Smooth muscle cell of the brain vasculature (primary cell): Measurements from ENCODE around the gene TK2.
"Not testable (repeated sequence)": the region's sequence is repeated elsewhere in the genome, so short reads cannot be mapped to it uniquely, and the experiment has no call there.

ENCODE experiments used
- DNase-seq: peaks from one replicate; pipeline ENCODE4 v3.0.0-alpha.2; 2012; ENCODE audit warnings: low read depth, low spot score

TK2 gene

DNA sequence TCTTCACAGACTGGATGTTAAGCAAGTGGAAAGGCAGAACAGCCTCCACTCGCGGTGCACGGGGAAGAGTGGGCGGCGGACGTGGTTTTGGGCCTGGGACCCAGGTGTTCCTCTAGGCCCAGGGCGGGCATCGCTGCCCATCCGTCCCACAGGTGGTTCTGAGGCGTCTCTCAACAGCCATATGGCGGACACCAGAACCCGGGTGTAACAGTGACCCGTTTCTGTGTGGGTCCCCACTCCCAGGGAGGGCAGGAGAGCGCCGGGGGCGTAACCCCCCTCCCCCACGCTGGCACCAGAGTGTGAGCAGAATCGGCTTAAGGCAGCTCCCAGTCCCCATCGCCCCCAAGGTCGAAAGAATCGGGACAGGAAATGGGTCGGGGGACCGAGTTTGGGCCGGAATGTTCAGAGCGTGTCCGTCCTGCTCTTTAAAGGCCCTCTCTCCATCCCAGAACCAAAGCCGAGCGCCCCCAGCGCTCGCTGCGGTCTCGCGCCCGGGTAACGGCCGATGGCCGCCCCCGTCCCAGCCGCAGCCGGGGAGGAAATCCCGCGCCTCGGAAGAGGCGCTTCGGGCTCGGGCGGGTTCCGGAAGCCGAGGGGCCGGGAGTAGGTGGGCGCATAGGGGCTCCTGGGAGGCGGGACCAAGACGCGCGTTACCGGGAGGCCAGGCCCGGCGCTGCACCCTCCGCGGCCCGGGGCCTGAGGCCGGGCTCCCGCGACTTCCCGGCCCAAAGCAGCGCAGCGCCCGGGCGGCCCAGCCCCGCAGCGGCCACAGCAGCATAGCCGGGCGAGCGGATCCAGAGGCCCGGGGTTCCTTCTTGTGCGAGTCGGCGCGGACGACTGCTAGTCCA is at the start of gene TK2:
TSS of gene TK2 (minus strand) at position 839 of the 848 bp plus-strand sequence. CDS start at position 778, 61 bp downstream.
- DNase-seq: no peak

DNA sequence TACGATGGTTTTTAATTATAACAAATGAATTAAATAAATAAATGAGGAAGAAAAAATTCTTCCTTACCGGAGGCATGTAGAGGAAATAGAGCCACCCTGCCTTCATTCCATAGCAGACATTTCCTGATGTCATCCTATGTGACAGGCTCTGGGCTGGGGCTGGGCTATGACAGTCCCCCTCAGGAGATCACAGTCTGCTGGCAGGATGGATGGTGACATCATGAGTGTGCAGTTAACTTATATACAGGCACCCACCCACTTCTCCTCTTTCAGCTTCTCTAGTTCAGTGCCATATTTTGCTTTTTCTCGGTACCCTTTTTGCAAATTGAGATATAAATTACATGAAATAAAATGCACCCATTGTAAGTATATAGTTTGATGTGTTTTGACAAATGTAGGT is 48.2 kb upstream of the TK2 start:
- no peak for DNase-seq

DNA sequence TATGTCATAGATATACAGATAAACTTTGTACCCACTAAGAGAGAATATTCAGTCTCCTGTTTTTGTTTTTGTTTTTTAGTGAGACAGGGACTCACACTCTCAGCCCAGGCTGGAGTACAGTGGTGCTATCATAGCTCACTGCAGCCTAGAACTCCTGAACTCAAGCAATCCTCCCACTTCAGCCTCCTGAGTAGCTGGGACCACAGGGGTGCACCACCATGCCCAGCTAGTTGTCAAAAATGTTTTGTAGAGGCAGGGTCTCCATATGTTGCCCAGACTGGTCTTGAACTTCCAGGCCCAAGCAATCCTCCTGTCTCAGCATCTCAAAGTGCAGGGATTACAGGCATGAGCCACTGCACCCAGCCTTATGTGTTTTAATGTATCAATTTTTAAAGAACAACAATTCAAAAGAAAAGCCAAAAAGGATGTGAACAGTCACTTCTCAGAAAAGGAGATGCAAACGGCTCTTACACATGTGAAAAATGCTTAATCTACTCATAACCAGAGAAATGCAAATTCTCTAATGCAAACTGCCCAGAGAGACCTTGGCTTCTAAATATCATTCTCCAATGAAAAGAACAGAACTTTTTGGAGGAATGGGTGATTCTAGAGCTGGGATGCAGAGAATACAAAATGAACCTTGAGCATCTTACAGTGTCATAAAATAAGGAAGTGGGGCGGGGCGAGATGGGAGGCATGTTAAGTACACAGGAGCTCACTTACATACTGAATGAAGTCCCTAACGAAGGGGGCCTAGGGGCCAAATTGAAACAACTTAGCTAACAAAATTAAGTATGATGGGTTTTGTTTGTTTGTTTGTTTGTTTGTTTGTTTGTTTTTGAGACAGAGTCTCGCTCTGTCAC is 47.3 kb upstream of the TK2 start:
- no peak for DNase-seq

DNA sequence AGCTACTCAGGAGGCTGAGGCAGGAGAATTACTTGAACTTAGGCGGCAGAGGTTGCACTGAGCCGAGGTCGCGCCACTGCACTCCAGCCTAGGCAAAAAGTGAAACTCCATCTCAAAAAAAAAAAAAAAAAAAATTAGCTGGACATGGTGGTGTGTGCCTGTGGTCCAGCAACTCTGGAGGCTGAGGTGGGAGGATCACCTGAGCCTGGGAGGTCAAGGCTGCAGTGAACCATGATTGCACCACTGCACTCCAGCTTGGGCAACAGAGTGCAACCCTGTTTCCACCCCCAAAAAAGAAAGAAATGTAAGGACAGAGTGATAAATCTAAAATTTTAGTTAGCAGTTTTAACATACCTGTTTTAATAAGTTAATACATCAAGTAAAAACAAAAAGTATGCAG is 46.6 kb upstream of the TK2 start:
- not testable (repeated sequence) for DNase-seq

DNA sequence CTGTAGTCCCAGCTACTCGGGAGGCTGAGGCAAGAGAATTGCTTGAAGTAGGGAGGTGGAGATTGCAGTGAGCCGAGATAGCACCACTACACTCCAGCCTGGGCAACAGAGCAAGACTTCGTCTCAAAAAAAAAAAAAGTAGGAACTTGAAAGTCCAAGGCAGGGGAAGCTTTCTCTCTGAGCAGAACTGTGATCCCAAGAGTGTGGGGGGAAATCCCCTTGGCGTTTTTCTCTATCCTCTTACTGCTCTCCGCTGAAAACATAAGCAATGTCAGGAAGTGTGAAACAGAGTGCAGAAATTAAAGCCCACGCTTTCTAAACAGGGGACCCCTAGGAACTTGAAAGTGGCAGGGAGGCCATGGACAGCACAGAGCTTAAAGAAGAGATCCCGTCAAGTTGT is 44.8 kb upstream of the TK2 start:
- no peak for DNase-seq

DNA sequence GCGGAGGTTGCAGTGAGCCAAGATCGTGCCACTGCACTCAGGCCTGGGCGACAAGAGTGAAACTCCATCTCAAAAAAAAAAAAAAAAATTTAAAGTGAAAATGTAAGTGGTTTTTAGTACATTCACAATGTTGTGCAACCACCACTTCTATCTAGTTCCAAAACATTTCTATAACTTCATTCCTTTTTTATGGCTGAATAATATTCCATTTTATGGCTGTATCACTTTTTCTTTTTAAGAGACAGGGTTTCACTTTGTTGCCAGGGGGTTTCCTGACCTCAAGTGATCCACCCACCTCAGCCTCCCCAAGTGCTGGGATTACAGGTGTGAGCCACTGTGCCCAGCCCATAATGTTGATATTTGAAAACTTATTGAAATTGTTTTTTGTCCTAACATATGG is 42.9 kb upstream of the TK2 start:
- no peak for DNase-seq

DNA sequence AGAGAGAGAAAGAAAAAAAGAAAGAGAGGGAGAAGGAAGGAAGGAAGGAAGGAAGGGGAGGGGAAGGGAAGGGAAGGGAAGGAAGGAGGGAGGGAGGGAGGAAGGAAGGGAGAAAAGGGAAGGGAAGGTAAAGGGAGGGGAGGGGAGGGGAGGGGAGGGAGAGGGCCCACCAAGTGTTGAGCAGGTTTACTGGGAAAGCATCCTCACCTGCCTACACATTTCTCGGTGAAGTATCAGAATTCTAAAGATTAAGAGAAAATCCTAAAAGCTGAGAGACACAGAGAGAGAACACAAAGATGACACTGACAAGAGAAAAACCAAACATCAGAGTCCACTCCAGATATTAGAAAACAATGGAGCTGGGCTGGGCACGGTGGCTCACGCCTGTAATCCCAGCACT is 42.3 kb upstream of the TK2 start:
- DNase-seq: no peak

DNA sequence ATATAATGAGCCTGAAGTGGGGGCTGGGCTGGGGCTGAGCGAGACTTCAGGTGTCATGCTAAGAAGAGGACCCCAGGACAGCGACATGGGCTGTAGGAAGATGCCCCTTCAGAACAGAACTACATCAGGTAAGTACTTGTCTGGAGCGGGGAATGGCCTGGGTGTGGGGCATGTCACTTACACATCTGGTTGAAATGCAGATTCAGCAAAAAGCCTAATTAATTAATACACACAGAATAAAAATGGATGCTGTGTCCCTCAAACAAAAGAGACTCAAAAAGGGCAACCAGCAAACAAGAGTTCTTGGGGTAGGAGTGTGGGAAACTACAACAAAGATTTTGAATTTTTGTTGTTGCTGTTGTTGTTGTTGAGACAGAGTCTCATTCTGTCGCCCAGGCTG is 41.1 kb upstream of the TK2 start:
- no peak for DNase-seq

DNA sequence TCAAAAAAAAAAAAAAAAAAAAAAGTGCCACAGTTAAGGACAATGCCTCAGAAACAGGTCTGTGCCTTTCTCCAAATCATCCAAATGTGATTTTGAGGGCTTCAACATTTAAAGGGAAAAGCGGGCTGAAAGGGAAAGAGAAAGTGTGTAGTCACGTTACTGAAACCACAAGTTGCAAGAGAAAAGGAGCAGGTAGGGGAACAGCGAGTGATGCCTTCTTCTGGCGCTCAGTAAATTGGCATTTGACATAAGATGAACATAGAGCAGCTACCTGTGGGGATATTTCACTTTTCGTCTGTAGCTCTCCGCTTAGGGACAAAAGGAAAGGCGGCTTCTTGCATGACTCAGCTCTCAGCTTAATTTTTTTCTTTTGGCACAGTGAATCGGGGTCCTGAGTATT is 40.4 kb upstream of the TK2 start:
- DNase-seq: no peak

DNA sequence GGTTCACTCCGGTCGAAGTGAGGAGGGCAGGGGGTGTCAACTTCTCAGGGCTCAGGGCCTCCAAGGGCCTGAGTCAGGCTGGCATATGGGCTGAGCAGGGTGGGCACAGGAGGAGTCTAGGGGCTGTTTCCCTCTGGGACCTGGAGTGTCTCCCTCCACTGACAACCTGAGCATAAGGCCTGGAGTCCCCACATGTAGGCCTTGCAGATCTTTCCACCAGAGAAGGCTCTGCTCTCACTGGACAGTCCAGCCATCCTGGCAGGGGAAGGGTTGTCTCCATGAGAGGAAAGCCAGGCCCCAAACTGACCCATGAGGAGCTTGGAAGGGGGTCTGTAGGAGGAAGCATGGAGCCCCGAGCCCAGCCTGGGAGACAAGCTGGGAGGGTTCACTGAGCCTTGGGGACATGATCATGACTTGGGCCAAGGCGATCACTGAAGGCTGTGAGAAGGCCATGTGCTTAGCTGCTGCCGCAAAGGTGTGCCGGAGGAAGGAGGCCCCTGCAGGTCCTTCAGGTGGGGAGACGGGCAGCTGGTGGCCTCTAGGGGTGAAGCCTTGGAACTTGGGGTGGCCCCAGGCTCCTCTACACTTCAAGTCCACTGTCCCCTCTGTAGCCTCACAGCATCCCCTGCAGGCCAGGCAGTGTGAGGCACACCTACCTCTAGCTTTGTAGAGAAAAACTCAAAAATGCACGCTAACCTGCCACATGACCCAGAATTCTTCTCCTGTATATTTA is 39.2 kb upstream of the TK2 start:
- DNase-seq: no peak

DNA sequence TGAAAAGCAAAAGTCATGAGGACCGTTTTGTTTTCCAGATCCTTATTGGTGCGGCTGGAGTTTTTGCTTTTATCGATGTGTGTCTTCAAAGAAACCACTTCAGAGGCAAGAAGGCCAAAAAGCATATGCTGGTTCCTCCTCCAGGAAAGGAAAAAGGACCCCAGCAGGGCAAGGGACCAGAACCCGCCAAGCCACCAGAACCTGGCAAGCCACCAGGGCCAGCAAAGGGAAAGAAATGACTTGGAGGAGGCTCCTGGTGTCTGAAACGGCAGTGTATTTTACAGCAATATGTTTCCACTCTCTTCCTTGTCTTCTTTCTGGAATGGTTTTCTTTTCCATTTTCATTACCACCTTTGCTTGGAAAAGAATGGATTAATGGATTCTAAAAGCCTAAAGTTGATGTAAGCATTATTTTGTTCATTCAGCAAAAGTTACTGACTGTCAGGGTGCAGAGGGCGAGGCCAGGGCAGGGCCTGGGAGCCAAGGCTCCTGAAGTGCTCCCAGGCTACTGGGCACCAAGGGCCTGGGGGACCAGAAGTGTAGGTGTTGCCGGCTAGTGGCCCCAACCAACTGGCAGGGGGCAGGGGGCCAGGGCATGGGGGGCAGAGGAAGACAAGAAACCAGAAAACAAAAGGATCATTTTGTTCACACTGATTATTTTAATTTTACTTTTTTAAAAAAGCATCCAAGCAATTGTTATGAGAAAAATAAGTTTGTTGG is 38.1 kb upstream of the TK2 start:
- DNase-seq: no peak

DNA sequence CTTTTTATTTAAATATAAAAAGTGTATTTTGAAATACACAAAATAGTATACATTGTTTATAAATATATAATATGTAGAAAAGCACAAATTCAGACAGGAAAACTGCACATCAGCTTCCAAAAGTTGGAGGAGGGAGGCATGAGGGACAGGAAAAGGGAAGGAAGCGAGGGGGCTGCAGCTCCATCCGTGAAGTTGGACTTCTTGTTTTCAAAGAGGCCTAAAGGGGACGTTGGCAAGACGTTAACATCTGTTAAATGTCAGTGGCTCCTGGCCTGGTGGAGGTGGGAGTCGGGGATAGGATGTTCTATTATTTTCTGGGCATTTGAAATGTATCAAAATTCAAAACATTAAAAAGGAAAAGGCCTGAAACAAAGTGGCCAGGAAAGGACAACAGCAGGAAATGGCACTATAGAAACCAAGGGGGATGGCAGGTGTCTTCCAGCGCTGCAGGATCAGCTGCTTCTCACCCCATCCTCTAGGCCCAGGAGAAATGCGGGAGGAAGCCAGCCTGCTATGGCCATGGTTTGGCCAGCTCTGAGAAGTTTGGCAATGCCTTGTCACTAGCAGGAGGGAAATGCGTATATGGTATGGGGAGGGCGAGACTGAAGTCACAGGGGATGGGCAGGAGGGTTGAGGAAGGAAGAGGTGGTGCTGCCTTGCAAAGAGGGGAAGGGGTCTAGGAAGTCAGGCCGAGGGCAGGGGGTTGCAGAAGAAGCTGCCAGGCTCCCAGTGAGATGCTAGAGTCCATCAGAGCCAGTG is 35.7 kb upstream of the TK2 start:
- DNase-seq: no peak

DNA sequence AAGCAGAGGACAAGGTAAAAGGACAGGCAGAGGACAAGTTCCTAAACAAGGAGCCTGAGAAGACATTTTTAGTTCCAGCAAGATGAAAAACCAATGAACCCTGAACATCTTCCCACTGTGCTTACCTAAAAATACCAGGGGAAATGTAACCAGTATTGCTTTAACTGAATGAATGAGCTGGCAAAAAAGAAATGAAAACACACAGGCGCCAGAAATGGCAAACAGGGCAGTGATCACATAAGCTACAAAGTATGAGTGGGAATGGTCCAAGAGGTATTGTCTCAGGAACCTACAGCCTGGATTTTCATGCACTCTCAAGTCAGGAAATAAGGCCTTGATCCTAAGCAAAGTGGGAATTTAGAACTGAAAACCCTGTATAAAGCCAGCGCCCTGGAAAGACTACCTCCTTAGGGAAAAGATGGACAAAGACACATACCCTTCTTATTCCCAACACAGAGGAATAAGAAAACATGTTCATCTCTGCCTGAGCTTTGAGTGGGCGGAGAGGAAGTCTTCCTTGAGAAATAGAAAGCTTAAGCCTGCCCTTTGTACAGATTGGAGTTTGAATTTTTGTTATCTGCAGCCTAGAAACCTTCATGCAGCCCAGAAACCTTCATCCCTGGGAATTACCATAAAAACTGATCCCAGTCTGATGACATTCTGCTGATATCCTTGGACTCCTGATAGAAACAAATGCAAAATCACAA is 31.5 kb upstream of the TK2 start:
- no peak for DNase-seq

DNA sequence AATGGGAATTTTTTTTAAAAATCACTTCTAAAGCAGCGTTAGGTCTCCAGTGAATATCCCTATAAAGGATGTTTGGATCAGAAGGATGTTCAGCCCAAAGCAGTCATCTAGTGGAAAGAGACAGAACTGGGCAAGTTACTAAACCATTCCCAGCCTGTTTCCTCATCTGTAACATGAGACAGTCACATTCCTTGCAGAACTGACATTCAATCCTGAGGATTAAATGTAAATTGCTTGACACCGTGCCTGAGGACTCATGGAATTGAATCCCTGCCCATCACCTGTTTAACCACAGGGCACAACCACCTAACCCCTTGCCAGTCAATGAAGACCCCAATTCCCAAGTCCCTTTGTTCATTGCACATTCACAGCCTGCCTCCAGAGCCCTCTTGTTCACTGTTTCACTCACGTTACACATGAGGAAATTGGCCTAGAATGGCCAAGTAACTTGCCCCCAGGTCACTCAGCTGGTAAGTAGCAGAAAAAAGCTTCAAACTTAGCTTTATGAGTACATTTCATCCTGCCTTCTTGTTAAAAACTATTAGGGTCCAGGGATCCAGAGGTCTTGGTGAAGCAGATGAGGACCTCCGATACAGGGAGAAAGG is 30.8 kb upstream of the TK2 start:
- DNase-seq: no peak

DNA sequence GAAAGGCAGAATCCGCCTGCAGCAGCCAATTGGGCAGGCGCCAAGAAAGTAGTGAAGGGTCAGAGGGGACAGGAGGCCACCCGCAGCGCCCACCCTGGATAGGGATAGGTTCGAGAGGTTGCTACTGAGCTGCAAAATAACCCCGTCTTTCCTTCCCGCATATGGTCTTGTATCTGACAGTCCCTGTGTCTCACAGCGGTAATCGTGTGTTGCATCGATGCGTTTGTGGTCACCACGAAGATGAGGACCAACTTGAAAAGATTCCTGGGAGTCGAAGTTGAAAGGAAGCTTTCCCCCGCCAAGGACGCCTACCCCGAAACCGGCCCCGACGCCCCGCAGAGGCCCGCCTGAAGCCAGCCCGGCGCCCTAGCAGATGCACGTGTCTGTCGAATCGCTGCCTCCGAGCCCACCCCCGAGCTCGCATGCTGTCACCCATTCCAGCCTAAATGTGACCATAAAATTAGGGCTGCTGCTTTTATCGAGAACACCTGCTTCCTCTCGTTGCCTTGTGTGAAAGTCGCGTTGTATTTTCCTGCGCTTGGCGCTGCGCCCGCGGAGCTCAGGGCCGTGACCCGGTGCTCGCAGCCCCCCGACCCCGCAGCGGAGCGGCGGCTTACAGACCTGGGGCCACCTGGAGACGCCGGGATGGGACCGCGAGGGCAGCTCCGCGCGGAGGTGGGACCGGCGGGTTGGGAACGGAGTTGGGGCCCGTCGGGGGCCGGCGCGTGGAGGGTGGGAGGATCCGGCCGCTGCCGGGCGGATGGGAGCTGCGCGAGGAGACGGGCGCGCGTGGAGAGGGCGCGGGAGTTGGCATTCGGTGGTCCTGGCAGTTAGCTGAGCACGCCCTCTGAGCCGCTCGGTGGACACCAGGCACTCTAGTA is 29.0 kb upstream of the TK2 start, which contains the start of gene CMTM2:
TSS of gene CMTM2 (plus strand) at position 813 of the 881 bp plus-strand sequence. CDS start 145 bp downstream, outside the sequence.
- DNase-seq: no peak

DNA sequence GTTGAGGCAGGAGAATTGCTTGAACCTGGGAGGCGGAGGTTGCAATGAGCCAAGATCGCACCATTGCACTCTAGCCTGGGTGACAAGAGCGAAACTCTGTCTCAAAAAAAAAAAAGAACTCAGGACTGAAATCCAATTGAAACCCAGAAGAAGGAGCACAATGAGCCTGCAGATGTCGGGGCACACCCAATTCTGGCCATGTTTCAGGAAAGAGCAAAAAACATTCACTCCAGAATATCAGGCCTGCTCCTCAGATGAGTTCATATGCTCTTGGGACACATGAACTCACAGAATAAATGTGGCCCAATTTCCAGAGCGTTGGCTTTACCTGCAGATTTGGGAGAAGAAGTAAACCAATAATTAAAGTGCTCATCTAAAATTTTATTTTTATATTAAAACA is 26.4 kb upstream of the TK2 start:
- DNase-seq: no peak

DNA sequence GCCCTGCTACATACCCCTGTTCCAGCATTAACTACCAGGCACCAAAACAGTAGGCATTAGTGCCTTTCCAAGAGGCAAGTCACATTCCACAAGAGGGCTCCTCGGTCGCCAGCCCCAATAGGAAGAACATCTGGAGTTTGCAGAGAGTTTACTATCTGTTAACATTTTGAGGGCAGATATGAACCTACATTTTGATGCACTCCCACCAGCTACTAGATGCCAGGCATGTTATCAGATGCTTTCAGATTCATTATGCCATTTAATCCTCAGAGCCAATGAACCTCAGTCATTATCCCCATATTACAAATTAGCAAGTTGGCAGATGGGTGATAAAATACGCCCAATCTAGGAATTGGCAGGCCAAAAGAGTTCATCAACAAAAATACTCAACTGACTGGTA is 25.1 kb upstream of the TK2 start:
- DNase-seq: no peak

DNA sequence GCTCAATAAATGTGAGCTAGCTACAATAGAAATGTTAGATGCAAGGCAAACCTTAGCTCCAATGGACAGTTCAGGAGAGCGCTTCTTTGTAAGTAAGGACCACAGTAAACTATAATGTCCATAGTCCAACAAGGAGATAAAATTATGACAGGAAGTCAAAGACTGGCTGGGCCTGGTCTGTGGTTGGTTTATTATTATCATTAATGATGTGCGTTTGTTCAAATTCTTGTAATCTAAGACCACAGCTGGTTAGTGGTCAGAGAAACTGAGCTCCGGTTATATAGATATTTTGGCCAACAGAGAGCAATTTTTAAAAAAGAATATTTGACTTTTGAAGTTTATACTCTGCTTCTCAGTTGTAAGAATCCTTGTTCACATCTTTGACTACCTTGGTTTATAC is 24.6 kb upstream of the TK2 start:
- no peak for DNase-seq

DNA sequence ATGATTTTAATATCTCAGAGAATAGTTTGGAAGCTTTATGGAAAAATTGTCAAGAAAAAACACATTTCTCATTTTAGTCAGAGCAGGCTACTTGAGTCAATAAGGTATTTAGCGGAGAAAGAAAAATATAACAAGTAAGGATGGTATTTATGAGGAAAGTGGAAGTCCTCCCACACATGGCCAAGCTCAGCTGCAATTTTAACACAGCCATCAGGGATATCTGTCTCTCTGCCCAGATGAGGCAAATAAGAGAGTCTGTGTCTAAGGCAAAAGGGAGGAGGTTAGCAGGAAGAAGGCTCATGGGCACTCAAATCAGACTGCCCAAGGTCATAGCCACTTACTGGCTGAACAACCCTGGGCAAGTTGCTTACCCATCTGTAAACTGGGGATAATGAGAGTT is 24.2 kb upstream of the TK2 start:
- DNase-seq: no peak
